ENCODE results near the gene IGFL2.

DNA sequence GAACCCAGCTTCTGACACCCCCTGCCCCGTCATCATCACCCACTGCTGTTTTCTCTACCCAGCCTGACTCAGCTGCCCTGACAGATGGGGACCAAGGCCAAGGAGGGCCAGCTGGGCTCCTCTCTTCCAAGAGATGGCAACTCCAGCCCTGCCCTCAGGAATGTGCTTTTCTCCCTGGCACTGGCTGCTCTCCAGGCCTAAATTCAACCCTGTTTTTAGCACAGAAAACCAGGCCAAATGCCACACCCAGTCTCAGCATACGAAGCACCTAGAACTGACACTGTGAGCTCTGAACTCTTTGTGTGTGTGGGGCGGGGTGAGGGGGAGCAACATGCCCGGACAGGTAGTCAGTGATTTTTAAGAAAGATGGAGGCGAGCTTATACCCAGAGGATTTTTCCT lies 58.1 kb downstream of the IGFL2 start:
- no peak for TF ChIP-seq TAF1 (conservative IDR thresholded peaks at IDR 0.05)
- TF ChIP-seq, protein P1, sequence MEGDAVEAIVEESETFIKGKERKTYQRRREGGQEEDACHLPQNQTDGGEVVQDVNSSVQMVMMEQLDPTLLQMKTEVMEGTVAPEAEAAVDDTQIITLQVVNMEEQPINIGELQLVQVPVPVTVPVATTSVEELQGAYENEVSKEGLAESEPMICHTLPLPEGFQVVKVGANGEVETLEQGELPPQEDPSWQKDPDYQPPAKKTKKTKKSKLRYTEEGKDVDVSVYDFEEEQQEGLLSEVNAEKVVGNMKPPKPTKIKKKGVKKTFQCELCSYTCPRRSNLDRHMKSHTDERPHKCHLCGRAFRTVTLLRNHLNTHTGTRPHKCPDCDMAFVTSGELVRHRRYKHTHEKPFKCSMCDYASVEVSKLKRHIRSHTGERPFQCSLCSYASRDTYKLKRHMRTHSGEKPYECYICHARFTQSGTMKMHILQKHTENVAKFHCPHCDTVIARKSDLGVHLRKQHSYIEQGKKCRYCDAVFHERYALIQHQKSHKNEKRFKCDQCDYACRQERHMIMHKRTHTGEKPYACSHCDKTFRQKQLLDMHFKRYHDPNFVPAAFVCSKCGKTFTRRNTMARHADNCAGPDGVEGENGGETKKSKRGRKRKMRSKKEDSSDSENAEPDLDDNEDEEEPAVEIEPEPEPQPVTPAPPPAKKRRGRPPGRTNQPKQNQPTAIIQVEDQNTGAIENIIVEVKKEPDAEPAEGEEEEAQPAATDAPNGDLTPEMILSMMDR (IDR thresholded peaks at IDR 0.05; ENCODE audit: low read depth, low read length, missing input control), result no peak
- TF ChIP-seq, protein P2, sequence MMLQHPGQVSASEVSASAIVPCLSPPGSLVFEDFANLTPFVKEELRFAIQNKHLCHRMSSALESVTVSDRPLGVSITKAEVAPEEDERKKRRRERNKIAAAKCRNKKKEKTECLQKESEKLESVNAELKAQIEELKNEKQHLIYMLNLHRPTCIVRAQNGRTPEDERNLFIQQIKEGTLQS (IDR thresholded peaks at IDR 0.05), result no peak
- TF ChIP-seq, protein P3, sequence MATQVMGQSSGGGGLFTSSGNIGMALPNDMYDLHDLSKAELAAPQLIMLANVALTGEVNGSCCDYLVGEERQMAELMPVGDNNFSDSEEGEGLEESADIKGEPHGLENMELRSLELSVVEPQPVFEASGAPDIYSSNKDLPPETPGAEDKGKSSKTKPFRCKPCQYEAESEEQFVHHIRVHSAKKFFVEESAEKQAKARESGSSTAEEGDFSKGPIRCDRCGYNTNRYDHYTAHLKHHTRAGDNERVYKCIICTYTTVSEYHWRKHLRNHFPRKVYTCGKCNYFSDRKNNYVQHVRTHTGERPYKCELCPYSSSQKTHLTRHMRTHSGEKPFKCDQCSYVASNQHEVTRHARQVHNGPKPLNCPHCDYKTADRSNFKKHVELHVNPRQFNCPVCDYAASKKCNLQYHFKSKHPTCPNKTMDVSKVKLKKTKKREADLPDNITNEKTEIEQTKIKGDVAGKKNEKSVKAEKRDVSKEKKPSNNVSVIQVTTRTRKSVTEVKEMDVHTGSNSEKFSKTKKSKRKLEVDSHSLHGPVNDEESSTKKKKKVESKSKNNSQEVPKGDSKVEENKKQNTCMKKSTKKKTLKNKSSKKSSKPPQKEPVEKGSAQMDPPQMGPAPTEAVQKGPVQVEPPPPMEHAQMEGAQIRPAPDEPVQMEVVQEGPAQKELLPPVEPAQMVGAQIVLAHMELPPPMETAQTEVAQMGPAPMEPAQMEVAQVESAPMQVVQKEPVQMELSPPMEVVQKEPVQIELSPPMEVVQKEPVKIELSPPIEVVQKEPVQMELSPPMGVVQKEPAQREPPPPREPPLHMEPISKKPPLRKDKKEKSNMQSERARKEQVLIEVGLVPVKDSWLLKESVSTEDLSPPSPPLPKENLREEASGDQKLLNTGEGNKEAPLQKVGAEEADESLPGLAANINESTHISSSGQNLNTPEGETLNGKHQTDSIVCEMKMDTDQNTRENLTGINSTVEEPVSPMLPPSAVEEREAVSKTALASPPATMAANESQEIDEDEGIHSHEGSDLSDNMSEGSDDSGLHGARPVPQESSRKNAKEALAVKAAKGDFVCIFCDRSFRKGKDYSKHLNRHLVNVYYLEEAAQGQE (IDR thresholded peaks at IDR 0.05), result no peak
- TF ChIP-seq EGR1 (IDR thresholded peaks at IDR 0.05; ENCODE audit: low read depth in 2 of 2), result no peak
- TF ChIP-seq FOXA1 (IDR thresholded peaks at IDR 0.05), result no peak
- no peak for TF ChIP-seq SP1 (IDR thresholded peaks at IDR 0.05)
